SK-MEL-5 (cell line): Measurements from ENCODE around the gene ZCWPW1. TPM values are rescaled to one million over a fixed set of nuclear protein-coding genes. Genes with fewer than 3 reads are reported as not detected.
"Not testable (repeated sequence)": the region's sequence is repeated elsewhere in the genome, so short reads cannot be mapped to it uniquely, and the experiment has no call there.

Experiments used
- DNase-seq: peaks from one replicate; pipeline ENCODE4 v3.0.0-alpha.2; 2016; ENCODE audit warnings: low read depth, low spot score
- in situ Hi-C: cut with HindIII; loops from 2 replicates; pipeline ENCODE4 v1.10.0; 2016; ENCODE audit warnings: low sequenced_read_pairs, high pct_unique_total_duplicates, low pct_unique_long_range_greater_than_20kb
- total RNA-seq: library from RNA; depleted of rRNA; stranded (reverse); fragments of >200 nt; shearing (Covaris generic); gene quantifications from 2 replicates; pipeline ENCODE4 v1.2.3, GENCODE V29; 2014

Gene ZCWPW1
- total RNA-seq, 1 experiment from 2014 or later, result 4.7 TPM

DNA sequence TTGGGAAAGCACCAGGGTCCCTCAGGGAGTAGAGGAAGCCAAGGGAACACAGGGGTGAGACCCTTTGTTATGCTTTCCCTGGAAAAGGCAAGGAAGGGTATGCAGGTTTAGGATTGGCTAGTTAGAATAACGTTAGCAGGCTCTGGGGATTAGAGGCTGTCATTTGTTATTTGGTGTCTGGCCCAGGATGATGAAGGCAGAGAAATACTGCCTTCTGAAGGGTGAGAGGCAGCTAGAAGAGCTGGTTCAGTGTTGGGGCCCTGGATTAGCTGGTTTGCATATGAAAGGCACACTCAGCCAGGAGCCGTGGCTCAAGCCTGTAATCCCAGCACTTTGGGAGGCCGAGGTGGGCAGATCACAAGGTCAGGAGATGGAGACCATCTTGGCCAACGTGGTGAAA is 58.2 kb downstream of the ZCWPW1 start:
- DNase-seq, result no peak
- in situ Hi-C loops, result no loop called here

DNA sequence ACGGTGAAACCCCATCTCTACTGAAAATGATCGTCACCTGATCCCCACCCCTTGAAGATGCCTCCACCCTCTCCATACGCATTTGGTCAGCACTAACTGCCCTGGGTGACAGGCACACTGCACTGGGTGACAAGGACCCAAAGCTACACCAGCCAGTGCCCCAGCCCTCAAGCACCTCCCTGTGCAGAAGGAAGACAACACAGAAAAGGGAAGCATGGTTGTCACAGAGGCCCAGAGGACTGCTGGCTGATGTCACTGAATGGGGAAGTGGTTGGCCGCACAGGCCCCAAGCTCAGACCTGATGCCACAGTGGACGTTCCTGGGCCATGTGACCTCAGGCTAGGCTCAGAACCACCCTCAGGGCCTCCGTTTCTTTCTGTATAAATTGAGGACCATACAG is 59.4 kb downstream of the ZCWPW1 start:
- in situ Hi-C loops, result no loop called here
- DNase-seq, result peak; percentile 37

DNA sequence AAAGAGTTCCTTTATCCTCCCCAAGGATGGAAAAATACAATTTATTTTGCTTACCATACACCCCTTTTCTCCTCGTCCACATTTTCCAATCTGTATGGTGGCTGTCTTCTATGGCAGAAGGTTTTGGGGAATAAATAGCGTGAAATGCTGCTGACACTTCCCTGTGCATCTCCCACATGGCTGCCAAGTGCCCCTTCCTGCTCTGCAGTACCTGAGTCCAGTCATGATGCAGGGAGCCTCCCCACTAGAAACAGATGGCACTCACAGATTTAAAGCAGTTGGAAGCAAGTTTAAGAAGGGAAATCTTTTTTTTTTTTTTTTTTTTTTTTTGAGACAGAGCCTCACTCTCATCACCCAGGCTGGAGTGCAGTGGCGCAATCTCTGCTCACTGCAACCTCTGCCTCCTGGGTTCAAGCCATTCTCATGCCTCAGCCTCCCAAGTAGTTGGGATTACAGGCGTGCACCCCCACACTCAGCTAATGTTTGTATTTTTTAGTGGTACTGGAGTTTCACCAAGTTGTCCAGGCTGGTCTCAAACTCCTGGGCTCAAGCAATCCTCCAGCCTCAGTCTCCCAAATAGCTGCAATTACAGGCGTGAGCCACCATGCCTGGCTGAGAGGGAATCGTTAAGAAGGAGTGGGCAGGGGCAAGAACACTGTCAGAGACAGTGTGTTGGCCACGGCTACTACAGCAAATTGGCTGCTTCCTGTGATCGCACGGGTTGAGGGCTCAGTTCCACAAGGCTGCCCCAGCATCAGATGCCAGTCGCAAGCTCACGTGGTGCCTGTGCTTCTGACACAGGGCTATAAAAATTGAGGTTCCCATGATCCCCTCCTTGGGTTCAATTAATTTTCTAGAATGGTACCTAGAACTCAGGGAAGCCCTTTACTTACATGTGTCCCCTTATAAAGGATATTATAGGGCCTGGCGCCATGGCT is 60.6 kb downstream of the ZCWPW1 start:
- in situ Hi-C loops, result no loop called here

DNA sequence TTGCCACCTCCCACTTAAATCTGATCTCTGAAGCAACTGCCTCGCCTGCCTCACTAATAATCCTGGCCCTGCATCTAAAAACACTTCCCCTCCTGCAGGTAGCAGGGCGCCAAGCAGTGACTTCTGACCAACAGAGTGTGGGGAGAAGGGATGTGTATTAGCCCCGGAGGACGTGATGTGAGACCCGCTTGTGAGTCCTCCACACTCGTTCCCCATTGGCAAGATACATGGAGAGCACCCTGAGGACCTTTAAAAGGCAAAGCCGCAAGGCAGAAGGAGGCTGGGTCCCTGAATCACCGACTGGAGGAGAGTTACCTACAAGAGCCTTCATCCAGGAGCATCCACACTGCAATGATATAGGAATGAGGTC is 61.3 kb downstream of the ZCWPW1 start:
- DNase-seq, result peak; percentile 43
- in situ Hi-C loops, result no loop called here

More for the DNA sequence above, 60.6 kb downstream of the ZCWPW1 start:
- peak; percentile 54 for DNase-seq

DNA sequence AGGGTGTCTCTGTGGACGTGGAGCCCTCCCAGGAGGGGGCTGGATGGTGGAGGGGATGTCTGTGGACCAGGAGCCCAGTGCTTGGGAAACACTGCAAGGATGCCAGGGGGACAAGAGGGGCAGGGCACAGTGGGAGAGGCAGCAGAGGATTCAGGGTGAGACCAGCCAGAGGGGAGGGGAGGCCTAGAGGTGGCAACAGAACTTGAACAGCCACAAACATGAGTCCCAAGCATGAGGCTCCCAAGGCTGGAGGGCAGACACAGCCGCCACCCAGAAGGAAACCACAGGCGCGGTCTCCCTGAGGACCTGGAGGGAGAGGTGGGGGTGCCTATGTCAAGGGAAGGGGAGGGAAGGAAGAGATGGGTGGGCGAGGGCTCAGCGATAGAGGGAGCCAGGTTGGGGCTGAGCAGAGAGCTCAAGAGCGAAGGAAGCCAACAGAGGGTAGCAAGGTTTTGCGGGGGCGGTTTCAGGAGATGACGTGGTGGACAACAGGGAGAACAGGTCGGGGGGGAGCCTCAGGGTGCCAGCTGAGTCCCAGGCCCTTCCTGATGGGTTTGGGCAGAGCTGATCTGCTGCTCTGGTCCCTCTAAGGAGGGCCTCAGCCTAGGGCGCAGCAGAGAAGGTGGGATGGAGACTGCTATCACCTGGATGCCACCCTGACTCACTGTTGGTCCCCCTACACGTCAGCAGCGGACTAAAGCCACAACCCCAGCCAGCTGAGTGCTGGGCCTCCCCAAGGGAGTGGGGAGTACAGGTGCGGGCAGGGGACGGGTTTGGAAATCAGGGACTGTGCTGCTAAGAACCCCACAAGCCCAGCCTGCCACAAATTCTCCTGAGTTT is 61.9 kb downstream of the ZCWPW1 start:
- peak; percentile 43 for DNase-seq
- in situ Hi-C loops, result no loop called here

DNA sequence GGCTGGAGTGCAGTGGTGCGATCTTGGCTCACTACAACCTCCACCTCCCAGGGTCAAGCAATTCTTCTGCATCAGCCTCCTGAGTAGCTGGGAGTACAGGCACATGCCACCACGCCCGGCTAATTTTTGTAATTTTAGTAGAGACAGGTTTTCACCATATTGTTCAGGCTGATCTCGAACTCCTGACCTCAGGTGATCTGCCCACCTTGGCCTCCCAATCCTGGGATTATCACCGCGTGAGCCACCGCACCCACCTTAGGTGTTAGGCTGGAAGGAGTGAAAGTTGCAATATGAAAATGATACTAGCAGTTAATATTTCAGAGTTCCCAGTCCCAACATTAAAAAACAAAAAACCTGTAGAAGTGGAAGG is 62.5 kb downstream of the ZCWPW1 start:
- in situ Hi-C loops, DNase-seq: not testable (repeated sequence)

DNA sequence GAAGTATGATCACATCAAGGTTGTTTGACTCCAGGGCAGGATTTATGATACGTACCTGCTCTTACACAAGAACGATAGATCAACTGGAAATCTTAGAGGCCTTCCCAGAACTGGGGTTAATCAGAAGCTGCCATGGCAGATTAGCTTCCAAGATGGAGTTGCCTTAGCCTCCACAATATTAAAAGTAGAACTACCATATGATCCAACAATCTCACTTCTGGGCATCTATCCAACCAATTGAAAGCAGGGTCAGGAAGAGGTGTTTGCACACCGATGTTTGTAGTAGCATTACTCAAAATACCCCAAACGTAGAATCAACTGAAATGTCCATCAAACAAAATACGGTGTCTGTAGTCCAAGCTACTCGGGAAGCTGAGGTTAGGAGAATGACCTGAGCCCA is 64.0 kb downstream of the ZCWPW1 start:
- in situ Hi-C loops, result no loop called here
- DNase-seq, result no peak

DNA sequence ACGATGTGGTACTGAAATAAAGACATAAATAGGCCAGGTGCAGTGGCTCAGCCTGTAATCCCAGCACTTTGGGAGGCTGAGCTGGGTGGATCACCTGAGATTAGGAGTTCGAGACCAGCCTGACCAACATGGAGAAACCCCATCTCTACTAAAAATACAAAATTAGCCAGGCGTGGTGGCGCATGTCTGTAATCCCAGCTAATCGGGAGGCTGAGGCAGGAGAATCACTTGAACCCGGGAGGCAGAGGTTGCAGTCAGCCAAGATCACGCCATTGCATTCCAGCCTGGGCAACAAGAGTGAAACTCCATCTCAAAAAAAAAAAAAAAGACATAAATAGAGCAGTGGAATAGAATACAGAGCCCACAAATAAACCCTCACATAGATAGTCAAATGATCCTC is 64.7 kb downstream of the ZCWPW1 start:
- DNase-seq, in situ Hi-C loops: not testable (repeated sequence)

DNA sequence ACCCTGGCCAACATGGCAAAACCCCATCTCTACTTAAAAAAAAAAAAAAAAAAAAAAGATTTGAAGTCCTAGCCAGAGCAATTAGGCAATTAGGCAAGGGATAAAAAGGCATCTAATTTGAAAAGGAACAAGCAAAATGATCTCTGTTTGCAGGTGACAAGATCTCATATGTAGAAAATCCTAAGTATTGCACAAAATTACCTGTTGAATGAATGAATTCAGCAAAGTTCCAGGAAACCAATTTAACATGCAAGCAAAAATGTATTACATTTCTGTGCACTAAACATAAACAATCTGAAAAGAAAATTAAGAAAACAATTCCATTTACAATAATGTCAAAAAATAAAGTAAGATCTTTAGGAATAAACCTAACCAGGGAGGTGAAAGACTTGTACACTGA is 65.4 kb downstream of the ZCWPW1 start:
- DNase-seq, result no peak

DNA sequence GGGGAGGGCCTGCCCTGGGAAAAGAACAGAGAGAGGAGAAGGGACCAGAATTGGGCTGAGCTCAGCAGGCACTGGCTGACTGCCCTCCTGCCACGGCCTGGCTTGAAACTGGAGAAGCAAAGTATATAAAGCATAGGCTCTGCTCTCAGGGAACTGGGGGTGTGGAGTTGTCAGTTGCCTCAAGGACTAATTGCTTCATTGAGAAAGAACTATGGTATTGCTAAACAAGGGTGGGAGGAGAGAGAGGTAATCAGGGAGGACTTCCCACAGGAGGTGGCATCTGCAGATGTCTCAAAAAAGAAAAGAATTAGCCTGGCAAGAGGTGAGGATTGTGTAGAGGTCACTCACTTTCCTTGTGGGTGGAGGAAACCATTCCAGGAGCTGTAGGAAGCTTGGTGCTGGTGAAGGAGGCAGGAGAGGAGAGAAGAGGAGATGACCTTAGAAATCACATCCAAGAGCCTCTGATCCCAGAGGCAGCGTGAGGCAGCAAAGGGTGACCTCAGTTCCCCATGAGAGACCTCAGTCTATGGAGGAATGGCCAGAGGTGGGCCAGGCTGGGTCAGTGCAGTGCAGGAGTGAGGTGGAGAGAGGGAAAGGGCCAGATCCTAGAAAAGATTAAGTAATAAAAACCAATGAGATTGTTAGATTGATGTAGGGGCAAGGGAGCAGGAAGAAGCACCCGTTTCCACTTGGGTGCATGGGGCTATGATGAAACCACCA is 68.2 kb downstream of the ZCWPW1 start:
- in situ Hi-C loops, result no loop called here

More for the DNA sequence above, 65.4 kb downstream of the ZCWPW1 start:
- in situ Hi-C loops, result no loop called here

DNA sequence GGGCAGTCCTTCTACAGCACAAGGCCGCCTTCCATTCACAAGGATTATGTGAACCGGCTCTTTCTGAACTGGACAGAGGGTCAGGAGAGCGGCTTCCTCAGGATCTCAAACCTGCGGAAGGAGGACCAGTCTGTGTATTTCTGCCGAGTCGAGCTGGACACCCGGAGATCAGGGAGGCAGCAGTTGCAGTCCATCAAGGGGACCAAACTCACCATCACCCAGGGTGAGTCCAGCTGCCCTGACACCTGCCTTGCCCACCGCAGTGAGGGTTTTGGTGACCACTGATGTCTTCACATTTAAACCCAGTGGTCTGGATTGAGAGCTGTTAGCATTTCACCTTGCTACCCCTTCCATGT is 69.7 kb downstream of the ZCWPW1 start:
- DNase-seq, result no peak
- in situ Hi-C loops, result no loop called here

More for the DNA sequence above, 68.2 kb downstream of the ZCWPW1 start:
- no peak for DNase-seq

DNA sequence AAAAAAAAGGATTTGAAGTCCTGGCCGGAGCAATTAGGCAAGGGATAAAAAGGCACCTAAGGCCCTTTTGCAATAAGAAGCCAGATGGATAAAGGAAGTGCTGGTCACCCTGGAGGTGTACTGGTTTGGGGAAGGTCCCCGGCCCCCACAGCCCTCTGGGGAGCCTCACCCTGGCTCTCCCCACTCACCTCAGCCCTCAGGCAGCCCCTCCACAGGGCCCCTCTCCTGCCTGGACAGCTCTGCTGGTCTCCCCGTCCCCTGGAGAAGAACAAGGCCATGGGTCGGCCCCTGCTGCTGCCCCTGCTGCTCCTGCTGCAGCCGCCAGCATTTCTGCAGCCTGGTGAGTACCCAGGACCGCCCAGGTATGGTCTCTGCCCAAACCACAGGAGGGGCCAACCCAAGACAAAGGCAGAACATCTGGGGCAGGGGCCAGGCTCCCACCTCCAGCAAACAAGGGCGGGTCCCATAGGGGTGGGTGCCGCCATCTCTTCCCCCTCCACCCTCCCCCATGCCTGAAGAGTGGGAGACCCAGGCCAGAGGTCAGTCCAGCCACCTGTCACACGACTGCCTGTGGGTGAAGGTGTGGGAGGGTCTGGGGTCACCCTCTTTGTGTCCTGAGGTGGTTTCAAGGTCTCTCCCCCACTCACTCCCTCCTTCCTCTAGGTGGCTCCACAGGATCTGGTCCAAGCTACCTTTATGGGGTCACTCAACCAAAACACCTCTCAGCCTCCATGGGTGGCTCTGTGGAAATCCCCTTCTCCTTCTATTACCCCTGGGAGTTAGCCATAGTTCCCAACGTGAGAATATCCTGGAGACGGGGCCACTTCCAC is 70.3 kb downstream of the ZCWPW1 start, which contains the start of gene PILRB:
PILRB (plus strand) TSS at position 91 of the 830 bp plus-strand sequence; CDS start at position 277, 186 bp downstream.
- in situ Hi-C loops, result no loop called here
- no peak for DNase-seq

DNA sequence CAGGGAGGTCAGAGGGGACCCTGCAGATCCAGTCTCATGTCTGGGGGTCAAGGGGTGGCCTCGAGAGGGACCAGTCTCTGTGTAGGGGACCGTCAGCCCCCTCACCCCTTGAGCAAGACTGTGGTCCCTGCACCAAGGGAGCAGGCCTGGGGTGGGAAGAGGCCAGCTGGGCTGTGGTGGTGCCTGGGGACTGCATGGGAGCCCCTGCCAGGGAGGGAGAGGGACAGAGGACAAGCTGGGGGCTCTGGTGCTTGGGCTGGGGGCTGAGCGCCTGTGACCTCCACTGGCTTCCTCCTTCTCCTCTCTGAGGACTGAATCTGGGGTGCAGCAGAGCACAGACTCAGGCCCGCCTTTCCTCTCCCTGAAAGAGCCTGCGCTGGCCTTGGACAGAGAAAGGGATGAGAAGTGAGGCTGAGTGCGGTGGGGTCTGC is 71.4 kb downstream of the ZCWPW1 start:
- in situ Hi-C loops, result no loop called here
- DNase-seq, result no peak

DNA sequence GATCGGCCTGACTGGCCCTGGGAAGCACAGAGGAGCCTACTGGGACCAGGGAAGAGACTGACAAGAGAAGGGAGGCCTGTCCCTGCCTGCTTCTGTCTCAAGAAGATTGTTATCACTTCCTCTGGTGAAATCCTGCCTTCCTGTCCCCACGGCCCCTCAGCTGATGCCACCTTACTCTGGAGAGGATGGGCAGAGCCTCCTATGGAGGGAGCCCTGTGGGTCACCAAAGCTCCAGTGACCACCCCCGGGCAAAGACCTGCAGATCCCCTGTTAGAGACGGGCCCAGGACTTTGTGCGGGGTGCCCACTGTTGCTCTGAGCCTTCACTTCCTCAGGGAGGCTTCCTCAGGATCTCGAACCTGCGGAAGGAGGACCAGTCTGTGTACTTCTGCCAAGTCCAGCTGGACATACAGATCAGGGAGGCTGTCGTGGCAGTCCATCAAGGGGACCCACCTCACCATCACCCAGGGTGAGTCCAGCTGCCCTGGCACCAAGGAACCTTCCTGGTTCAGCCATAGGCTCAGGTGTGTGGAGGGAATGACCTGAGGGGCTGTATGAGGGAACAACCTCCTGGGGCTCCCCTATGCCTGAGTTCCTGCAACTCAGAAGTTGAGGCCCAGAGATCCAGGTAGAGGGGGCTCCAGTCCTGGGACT is 72.0 kb downstream of the ZCWPW1 start:
- DNase-seq, result no peak
- in situ Hi-C loops, result no loop called here

DNA sequence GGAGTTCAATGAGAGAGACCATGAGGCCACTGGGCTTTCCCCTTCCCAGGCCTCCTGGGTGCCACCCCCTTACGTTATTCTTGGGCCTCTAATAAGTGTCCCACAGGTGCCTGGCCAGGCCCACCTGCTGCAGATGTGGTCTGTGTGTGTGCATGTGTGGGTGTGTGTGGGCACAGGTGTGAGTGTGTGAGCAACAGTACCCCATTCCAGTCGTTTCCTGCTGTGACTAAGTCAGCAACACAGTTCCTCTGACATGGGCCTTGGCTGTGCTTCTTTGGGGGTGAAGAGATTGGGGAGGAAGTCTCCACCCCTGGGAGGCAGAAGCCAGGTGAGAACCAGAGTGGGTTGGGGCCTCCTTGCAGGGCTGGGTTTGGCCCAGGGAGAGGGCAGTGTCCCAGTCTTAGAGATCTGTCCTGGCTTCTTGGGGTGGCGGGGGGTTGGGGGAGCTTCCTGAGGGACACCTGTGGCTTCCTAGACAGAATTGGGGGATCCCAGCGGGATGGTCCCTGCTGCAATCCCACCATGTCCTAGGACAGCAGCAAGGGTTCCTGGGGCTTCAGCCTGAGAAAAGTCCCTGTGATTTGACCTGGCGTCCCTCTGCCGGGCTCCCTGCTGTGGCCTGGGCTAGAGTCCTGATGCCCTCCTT is 74.7 kb downstream of the ZCWPW1 start:
- no peak for DNase-seq
- in situ Hi-C loops, result no loop called here

DNA sequence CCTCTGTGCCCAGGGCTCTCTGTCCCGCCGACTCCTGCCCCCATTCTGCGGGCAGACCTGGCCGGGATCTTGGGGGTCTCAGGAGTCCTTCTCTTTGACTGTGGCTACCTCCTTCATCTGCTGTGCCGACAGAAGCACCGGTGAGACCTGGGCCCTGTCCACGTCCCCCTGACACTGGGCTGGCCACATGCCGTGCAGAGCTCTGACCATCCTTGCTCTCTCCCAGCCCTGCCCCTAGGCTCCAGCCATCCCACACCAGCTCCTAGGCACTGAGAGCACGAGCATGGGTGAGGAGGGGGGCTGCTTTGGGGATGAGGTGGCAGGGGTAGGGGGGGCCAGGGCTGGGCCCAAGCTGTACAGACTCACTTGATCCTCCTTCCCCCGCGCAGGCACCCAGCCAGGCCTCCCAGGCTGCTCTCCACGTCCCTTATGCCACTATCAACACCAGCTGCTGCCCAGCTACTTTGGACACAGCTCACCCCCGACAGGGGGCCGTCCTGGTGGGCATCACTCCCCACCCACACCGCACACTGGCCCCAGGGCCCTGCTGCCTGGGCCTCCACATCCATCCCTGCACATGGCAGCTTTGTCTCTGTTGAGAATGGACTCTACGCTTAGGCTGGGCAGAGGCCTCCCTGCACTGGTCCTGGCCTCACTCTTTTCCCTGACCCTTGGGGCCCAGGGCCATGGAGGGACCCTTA is 75.4 kb downstream of the ZCWPW1 start:
- in situ Hi-C loops, result no loop called here
- no peak for DNase-seq
